GM19438 (cell line): ENCODE measurements around the gene TNP1.

ENCODE experiments used
- ATAC-seq: cut with Tn5 transposase; IDR thresholded peaks from one replicate; pipeline ENCODE4 v1.9.1; 2021; ENCODE audit warnings: low read depth; ENCODE audit not compliant: unreplicated experiment

TNP1 gene

DNA sequence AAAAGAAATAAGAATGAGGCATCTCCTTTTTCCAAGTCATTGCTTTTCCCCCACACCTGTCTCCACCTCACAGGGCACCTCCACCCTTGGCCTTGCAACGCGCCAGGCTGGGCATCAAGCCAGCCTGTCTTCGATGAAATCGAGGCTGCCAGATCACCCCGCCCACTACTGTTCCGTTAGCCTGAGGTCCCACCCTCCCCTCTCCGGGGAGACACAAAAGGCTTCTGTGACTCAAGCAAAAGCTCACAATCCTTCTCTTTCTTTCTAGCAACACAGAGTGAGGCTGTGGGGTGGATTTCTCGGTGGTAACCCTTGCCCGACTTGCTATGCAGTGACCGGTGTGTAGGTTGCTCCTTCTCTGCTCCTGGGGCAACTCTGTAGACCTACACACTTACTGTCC is 9.9 kb downstream of the TNP1 start:
- ATAC-seq: no peak

DNA sequence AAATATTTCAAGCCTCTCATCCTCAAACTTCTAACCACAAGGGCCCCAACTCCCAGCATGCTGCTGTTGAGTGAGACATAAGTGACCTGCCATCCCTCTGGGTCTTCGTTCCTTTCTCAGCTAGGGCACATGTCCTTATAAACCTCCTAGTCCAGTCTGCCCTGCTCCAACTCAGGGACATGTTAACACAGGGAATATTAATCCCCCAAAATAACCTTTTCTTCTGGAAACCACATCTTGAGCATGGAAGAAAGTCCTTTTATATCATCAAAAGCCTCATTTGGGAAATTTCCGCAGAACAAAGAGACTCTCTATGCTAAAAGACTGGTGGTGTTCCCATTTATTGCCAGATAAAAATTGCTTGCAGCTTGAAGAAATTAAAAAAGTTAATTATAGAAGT is 14.4 kb downstream of the TNP1 start:
- ATAC-seq: no peak

DNA sequence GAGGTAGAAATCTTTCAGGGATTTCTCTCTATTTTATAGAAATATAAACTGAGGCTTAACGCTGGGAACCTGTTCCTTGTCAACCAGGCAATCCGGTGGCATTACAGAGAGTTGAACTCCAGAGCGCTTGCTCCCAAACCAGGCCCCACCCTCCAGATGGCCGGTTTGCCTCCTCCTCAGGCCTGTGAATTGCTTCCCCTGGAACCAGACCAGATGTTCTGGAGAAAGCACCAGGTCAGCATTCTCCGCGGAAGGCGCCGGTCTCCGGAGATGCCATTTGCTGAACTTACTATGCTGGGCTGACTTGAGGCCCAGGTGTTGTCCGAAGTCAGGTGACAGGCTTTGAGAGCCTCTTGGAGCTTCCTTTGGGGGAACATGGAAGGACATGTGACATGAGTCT is 17.2 kb downstream of the TNP1 start:
- no peak for ATAC-seq

DNA sequence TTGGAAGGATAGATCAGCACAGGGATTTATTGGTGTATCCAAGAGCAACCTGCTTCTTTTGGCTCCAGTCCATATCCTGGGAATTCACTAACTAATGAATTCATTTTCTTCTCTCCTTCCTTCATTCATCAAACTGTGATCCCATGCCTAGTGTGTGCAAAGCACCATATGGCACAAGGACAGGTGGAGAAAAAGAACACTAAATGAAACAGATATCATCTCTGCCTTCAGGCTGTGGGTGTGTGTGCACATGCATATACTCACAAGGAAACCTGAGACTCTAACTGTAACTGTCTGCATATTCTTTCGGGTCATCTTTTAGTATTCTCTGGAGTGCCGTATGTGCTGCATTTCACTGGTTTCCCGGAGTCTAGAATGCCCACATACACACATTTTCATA is 20.2 kb downstream of the TNP1 start:
- no peak for ATAC-seq

DNA sequence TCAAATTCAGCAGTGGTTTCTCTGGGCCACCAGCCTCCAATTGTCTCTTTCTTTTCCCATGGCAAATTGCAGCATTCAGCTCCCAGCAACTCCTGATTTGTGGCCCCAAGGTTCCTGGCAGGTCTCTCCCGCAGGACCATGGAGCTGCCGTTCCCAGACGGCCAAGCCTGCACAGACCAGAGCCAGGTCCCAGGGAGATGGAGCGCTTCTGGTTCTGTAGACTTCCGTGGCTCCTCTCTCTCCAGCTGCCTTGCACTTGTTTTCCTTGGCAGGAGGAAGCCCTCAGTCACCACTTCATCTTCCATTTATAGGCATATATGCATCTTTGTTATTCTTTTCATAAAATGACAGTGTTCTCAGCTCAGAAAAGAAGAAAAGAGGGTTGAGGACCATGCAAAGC is 21.7 kb downstream of the TNP1 start:
- no peak for ATAC-seq

DNA sequence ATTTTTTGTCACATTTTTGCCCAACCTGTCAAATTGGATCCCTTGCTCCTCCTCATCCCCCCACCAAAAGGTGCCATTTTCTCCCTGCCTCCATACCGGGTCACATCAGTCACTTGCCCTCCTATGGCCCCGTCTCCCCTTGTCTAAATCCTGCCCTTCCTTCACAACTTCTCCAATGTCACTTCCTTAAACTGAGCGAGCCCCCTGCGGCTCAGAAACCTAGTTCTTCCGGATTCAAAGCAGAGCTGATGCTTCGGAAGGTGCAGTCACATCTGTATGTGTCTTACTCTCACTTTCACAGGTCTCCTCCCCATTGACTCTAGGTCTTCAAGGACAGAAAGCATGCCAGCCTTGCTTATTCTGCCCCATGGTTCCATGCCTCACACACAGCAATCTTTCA is 22.1 kb downstream of the TNP1 start:
- ATAC-seq: no peak

DNA sequence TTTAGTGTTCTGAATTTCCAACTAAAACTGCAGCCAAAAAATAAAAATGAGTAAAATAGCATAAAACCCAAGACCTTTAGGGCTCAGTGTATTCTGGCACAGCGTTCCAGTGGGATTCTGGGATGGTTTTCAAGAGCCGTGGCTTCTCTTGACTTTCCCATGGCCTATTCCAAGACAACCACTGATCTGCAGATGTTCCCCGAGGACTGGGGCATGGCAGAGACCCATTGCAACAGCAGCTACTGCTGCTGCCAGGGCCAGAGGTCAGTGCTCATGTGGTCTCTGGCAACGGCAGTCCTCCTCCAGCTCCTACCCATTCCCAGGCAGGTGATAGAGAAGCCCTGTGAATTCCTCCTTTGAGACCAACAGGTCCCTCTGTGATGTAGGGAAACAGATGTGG is 26.8 kb downstream of the TNP1 start:
- ATAC-seq: no peak

DNA sequence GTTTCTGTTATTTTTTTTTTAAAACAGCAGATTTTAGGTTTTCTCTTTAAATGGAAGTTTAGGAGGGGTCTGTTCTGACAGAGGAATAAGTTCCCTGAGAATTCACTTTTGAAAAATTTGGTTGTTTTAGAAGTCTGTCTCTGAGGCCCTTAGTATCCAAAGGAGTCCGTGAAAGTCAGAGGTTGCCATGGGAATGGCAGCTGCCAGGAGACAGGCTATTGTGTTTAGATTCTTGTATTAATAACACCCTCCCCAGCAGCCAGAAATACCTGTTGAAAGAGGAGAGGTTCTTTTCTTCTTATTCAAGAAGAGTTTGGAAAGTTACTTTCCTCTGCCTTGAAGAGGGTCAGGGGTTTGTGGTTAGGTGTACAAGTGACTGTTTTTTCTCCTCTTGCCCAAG is 29.5 kb downstream of the TNP1 start:
- ATAC-seq: no peak

DNA sequence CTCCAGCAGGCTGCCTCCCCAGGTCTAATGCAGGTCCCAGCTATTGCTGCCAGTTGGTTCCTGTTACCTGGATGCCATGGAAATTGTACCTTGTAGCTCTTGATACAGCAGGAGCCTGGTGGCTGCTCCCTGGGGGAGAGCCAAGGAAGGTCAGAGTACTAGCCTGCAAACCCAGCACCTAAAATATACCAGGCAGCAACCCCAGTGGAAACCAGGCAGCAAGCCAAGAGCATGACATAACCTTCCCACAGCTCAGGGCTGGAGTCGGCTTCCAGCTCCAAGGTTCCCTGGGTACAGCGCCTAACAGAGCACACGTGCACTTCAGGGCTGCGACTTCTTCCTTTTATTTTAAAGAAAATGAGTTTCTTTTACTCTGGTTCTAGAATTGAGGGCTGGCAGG is 30.3 kb downstream of the TNP1 start:
- no peak for ATAC-seq

DNA sequence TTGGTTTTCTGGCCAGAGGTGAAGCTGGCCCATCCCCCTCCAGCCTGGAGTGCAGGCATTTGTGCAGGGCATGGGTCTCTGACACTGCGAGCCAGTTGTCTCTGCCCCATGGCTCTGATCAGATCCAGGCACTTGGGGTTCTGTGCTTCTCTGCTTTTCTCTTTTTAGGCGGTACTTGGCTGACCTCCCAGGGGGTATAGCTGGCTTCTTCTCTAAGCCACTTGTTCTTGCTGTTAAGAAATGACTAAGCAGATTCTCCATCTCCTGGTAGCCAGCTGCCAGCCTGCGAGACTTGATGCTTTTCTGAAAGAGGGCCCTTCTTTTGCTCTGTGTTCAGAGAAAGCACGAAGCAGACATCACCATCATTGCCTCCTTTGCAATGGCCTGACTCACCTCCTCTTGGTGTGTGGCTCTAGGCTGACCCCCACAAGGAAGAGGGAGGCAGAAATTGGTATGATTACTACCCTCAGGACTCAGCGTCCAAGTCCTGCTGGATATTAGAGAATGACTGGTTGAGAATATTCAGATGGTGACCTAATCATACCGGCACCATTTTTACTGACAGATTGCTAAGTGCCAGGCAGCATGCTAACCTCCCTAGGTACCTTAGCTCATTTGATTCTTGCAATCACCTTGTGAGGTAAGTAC is 32.7 kb downstream of the TNP1 start:
- no peak for ATAC-seq

DNA sequence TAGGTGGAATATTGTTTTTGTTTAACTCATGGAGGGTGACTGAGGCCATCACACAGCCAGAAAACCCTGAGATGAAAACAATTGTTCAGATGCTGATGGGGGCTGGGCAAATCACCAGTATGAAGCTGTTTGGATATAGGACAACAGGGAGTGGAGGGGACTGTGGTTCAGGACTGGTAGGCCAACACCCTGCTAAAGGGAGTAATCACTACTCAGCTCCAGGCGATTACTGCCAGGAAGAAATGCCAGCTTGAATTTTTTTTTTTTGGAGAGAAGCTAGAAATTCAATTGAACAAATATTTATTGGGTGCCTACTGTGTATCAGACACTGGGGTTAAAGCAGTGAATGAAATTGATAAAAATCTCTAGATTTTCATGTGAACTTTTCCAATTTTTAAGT is 37.4 kb downstream of the TNP1 start:
- ATAC-seq: no peak

DNA sequence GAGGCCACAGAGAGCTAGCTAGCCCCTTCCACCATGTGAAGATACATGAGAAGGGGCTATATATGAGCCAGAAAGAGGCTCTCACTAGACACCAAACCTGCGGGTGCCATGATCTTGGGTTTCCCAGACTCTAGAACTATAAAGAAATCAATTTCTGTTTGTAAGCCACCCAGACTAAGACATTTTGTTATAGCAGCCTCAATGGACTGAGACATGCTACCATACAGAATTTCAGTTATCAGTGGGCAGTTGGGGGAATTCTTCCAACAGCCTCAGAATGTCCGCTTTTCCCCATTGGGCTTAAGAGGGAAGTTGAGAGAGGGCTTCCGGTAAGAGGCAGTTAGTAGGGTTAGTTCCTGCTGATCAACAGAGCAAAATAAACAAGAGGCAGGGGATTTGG is 39.2 kb downstream of the TNP1 start:
- ATAC-seq: no peak

DNA sequence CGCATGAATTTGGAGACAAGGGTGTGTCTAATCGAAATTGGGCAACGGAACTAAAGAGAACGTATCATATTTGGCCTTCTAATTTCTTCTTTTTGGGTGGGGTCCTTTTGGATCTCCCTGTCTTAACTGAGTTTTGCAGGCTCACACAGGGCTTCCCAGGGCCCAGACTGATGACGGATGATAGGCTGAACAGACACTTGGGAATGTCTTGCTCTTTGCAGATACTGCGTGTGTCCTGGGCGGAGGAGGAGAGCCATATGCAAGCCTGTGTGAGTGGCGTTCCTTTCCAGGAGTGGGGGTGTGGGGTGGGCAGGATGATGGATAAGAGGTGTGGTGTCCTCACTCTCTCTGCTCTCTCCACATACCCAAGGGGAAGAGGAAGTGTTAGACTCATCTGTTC is 40.1 kb downstream of the TNP1 start:
- ATAC-seq: no peak

DNA sequence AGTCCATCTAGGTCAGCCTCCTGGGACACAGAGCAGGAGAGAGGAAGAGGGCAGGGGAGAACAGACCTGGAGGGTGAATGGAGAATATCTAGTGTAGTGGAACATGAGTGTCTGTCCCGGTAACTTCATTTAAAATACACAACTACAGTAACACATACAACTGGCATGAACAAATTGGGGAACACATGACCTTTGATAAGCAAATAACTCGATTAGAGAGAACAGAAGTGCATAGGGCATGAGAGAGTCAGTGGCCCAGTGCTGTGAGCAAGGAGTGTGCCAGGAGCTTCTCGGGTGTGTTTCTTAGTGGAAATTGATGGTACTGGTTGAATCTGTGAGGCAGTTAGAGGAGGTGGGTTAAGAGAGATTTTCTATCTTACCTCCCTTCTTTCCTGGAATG is 40.8 kb downstream of the TNP1 start:
- ATAC-seq: no peak

DNA sequence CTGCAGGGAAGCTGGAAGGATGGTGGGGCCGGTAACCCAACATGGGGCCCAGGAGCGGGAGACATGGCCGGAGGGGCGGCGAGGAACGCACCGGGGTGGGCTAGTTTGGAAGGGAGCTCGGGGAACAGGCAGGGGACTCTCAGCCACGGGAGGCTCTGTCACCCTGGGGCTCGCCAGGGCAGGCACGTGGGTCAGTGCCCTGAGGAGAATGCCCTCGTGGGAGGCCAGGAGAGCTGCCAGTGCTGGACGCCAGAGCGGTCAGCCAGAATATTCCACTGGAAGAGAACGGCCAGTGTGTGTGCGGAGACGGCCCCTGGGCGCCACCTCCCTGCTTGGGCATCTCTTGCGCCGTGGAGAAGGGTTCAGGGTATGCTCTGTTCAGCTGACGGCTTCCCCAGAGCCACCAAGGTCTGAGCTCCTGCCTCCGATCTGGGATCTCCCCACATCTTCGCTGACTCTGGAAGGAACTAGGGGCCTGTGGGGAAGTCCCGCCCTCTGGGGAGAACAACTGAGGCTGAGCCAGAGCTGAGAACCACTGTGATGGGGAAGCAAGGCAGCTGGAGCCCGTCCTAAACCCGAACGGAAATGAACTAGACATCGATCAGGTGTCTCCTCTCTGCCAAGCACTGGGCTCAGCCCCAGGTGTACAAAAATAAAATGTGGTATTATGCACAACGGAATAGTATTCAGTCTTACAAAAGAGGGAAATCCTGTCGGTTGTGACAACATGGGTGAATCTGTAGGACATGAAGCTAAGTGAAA is 49.3 kb downstream of the TNP1 start:
- ATAC-seq: no peak
